HCT116 (cell line): ENCODE data around the gene PSMD10. TPM values are rescaled to one million over a fixed set of nuclear protein-coding genes. Genes with fewer than 3 reads are reported as not detected.

ENCODE experiments used
- ATAC-seq: fragments of 200-7000 bp; cut with Tn5 transposase; 2 replicates; pipeline ENCODE4 v1.9.1; 2020; ENCODE audit warnings: mild to moderate bottlenecking, moderate library complexity
- BruUV-seq: library from RNA; stranded (reverse); fragments of 400-500 nt; replicated peaks from 2 replicates; lab custom pipeline; 2021; lab: Mats Ljungman, UMichigan
- CTCF ChIA-PET: fragments of 300-600 bp; sonication (Branson Sonifier 250); formaldehyde crosslinking; loops from one replicate; lab custom pipeline; 2021; ENCODE audit warnings: antibody characterized with exemption; lab: Charles Lee
- POLR2A ChIA-PET: fragments of 300-600, 350-600 bp; sonication (Branson Sonifier 250); formaldehyde crosslinking; loops from one replicate; lab custom pipeline; 2021; ENCODE audit warnings: antibody characterized with exemption; lab: Charles Lee
- RAD21 ChIA-PET, 2 experiments: fragments of 300-600 bp; sonication (Branson Sonifier 250); formaldehyde crosslinking; loops; one replicate each; lab custom pipeline; 2023; ENCODE audit warnings: low total read pairs in 2 of 2; ENCODE audit not compliant: uncharacterized antibody in 2 of 2, unreplicated experiment in 2 of 2, low non-redundant PET in 1 of 2; lab: Charles Lee
- DNase-seq: peaks from one replicate; pipeline ENCODE4 v3.0.0-alpha.2; 2010; ENCODE audit warnings: low read depth, low spot score
- H2AFZ ChIP-seq: fragments of 200-600 bp; shearing (Covaris generic), sonication (generic); 2 replicates; pipeline ENCODE4 v1.6.1; 2017; ENCODE audit warnings: low read depth, mixed run types, mixed read lengths, antibody characterized with exemption, low read length; ENCODE audit not compliant: poor library complexity, severe bottlenecking
- H3K27ac ChIP-seq: 2 replicates; pipeline ENCODE4 v1.5.1; 2012; ENCODE audit warnings: low read depth, low read length
- H3K27me3 ChIP-seq: fragments of 200-600 bp; sonication (generic); 2 replicates; pipeline ENCODE4 v1.6.1; 2016; ENCODE audit warnings: mixed run types, low read length, mixed read lengths; ENCODE audit not compliant: insufficient read depth
- H3K36me3 ChIP-seq, 2 experiments: fragments of 200-500 bp in 1 of 2; fragments of 200-600 bp in 1 of 2; sonication (Bioruptor generic) in 1 of 2; sonication (generic) in 1 of 2; 2 replicates each; pipeline versions ENCODE4 v1.5.1 to v1.6.1; 2014 to 2016; ENCODE audit warnings: low read length in 2 of 2, inconsistent platforms in 1 of 2, mixed read lengths in 1 of 2, mixed run types in 1 of 2; ENCODE audit not compliant: insufficient read depth in 2 of 2, control insufficient read depth in 1 of 2
- H3K4me1 ChIP-seq, 2 experiments: fragments of 200-600 bp in 1 of 2; sonication (generic) in 1 of 2; 2 replicates each; pipeline versions ENCODE4 v1.5.1 to v1.6.1; 2012 to 2017; ENCODE audit warnings: low read length in 2 of 2, inconsistent platforms in 1 of 2, mild to moderate bottlenecking in 1 of 2, mixed read lengths in 1 of 2, mixed run types in 1 of 2, moderate library complexity in 1 of 2; ENCODE audit not compliant: insufficient read depth in 2 of 2, control insufficient read depth in 1 of 2
- H3K4me2 ChIP-seq: fragments of 200-600 bp; sonication (generic); 2 replicates; pipeline ENCODE4 v1.6.1; 2017; ENCODE audit warnings: mixed run types, low read length, mixed read lengths
- H3K4me3 ChIP-seq, 2 experiments: fragments of 200-600 bp in 1 of 2; sonication (generic) in 1 of 2; replicated peaks in 1 of 2; 2 replicates each; pipeline ENCODE4 v1.5.1; 2011 to 2016; ENCODE audit warnings: low read length in 2 of 2, control low read depth in 1 of 2, low read depth in 1 of 2, mild to moderate bottlenecking in 1 of 2, mixed read lengths in 1 of 2, mixed run types in 1 of 2
- H3K79me2 ChIP-seq: fragments of 200-600 bp; sonication (generic); 2 replicates; pipeline ENCODE4 v1.6.1; 2017; ENCODE audit warnings: mild to moderate bottlenecking, mixed run types, low read length, moderate library complexity, mixed read lengths; ENCODE audit not compliant: insufficient read depth
- H3K9ac ChIP-seq: fragments of 200-600 bp; sonication (generic); 2 replicates; pipeline ENCODE4 v1.6.1; 2016; ENCODE audit warnings: low read length, mixed read lengths
- H3K9me2 ChIP-seq: fragments of 200-600 bp; sonication (generic), shearing (Covaris generic); 2 replicates; pipeline ENCODE4 v1.6.1; 2017; ENCODE audit warnings: mixed run types, mild to moderate bottlenecking, moderate library complexity; ENCODE audit not compliant: insufficient read depth
- H3K9me3 ChIP-seq, 2 experiments: fragments of 200-500 bp in 1 of 2; fragments of 200-600 bp in 1 of 2; sonication (Bioruptor generic) in 1 of 2; sonication (generic) in 1 of 2; 2 replicates each; pipeline ENCODE4 v1.6.1; 2014 to 2017; ENCODE audit warnings: low read length in 2 of 2, mixed read lengths in 2 of 2, inconsistent platforms in 1 of 2, low read depth in 1 of 2, mild to moderate bottlenecking in 1 of 2, mixed run types in 1 of 2, moderate library complexity in 1 of 2; ENCODE audit not compliant: control insufficient read depth in 1 of 2, insufficient read depth in 1 of 2
- H4K20me1 ChIP-seq: fragments of 200-600 bp; sonication (generic), shearing (Covaris generic); 2 replicates; pipeline ENCODE4 v1.6.1; 2017; ENCODE audit warnings: mixed run types, mild to moderate bottlenecking, moderate library complexity; ENCODE audit not compliant: insufficient read depth
- EGR1 ChIP-seq: IDR thresholded peaks from 2 replicates; pipeline ENCODE4 v1.6.1; 2012; ENCODE audit warnings: low read depth
- ELF1 ChIP-seq: IDR thresholded peaks from 2 replicates; pipeline ENCODE4 v1.6.1; 2012; ENCODE audit warnings: low read depth, borderline replicate concordance
- EZH2 ChIP-seq: fragments of 200-600 bp; sonication (generic); IDR thresholded peaks from 2 replicates; pipeline ENCODE4 v1.6.1; 2017; ENCODE audit warnings: antibody characterized with exemption, mixed run types
- EZH2phosphoT487 ChIP-seq: fragments of 200-600 bp; IDR thresholded peaks from 2 replicates; pipeline ENCODE4 v1.6.1; 2018; ENCODE audit warnings: antibody characterized with exemption, borderline replicate concordance
- JUND ChIP-seq: IDR thresholded peaks from 2 replicates; pipeline ENCODE4 v1.6.1; 2012
- POLR2AphosphoS5 ChIP-seq: IDR thresholded peaks from 2 replicates; pipeline ENCODE4 v1.6.1; 2011; ENCODE audit warnings: mild to moderate bottlenecking, low read depth, low read length, moderate library complexity
- REST ChIP-seq: IDR thresholded peaks from 2 replicates; pipeline ENCODE4 v1.6.1; 2012; ENCODE audit warnings: low read depth
- SP1 ChIP-seq: IDR thresholded peaks from 2 replicates; pipeline ENCODE4 v1.6.1; 2012; ENCODE audit warnings: low read depth
- SRF ChIP-seq: IDR thresholded peaks from 2 replicates; pipeline ENCODE4 v1.6.1; 2012; ENCODE audit warnings: low read depth
- YY1 ChIP-seq: IDR thresholded peaks from 2 replicates; pipeline ENCODE4 v1.6.1; 2011; ENCODE audit warnings: low read length, low read depth, moderate library complexity, mild to moderate bottlenecking; ENCODE audit not compliant: insufficient replicate concordance; ENCODE audit errors: extremely low read depth
- ZFX ChIP-seq: fragments of 450-650 bp; IDR thresholded peaks from 2 replicates; pipeline ENCODE4 v1.6.1; 2017
- ZNF274 ChIP-seq: fragments of 200-500 bp; sonication (Bioruptor generic); IDR thresholded peaks from 2 replicates; pipeline ENCODE4 v1.6.1; 2014; ENCODE audit warnings: mild to moderate bottlenecking, low read depth, low read length, inconsistent platforms
- intact Hi-C: fragments of 100-400 bp; cut with micrococcal nuclease; formaldehyde crosslinking; loops from 2 replicates; pipeline ENCODE4 v1.10.0; 2022
- total RNA-seq: library from RNA; stranded (reverse); gene quantifications from one replicate; pipeline ENCODE4 v1.2.1, GENCODE V29; 2021; ENCODE audit not compliant: unreplicated experiment
- TF ChIP-seq, protein P1 (sequence below), 3 experiments: fragments of 200-600 bp in 1 of 3; sonication (generic) in 1 of 3; IDR thresholded peaks in 2 of 3; conservative IDR thresholded peaks in 1 of 3; 2 replicates each; pipeline ENCODE4 v1.5.1; 2012 to 2017; ENCODE audit warnings: low read depth in 2 of 3, low read length in 2 of 3, antibody characterized with exemption in 1 of 3, borderline replicate concordance in 1 of 3, control low read depth in 1 of 3, mild to moderate bottlenecking in 1 of 3, mixed read lengths in 1 of 3, mixed run types in 1 of 3, moderate library complexity in 1 of 3; ENCODE audit not compliant: insufficient read depth in 1 of 3

Gene PSMD10
- total RNA-seq, 1 experiment from 2014 or later, result 55.5 TPM

DNA sequence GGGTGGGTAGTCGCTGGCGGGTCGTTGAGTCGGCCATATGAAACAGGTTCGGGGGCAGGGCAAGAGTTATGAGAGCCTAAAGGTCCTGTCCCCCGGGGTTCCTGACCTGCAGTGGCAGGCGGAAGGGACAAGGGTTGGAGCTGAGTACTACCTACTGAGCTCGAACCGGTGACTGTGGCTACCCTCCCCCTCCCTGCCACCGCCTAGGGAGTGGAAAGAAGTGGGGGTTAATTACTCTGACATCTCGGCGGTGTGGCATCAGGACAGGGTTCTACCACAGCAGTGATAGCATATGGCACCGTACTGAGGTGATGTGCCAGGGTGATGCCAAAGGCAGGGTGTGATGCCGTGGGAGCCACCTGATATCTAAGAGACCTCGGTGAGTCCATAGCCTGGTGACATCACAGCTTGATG is 543 bp upstream of the PSMD10 start:
- H3K27me3 ChIP-seq, result no peaks in the 10 kb centered on the region
- no peak overlapping the region for H2AFZ ChIP-seq
- H3K27ac ChIP-seq, result no peak overlapping the region
- no peaks in the 10 kb centered on the region for H3K9me3 ChIP-seq
- H3K9ac ChIP-seq, result peak overlapping the region; percentile 45
- H4K20me1 ChIP-seq, result no peaks in the 10 kb centered on the region
- peaks cover 0 to 3% of the 10 kb centered on the region in 2 experiments; a peak in 2 of 4 replicates for H3K36me3 ChIP-seq
- H3K4me2 ChIP-seq, result peak overlapping the region; percentile 81
- BruUV-seq, result TSS peak; percentile 79
- H3K4me3 ChIP-seq, result peak overlapping the region; percentile 67 to 85
- ChIA-PET CTCF (no interaction called here), RAD21 (no interaction called here), POLR2A (no interaction called here)
- H3K79me2 ChIP-seq, result peaks cover 24% of the 10 kb centered on the region
- intact Hi-C loops, result no loop called here
- ATAC-seq (peak; percentile 57), DNase-seq (peak; percentile 8)
- no peaks in the 10 kb centered on the region for H3K9me2 ChIP-seq
- H3K4me1 ChIP-seq, result peaks cover 0 to 2% of the 10 kb centered on the region in 2 experiments; a peak in 2 of 4 replicates
- TF ChIP-seq SP1 (no peak), SRF (no peak; the same call in 1 of the 2 replicates), POLR2AphosphoS5 (no peak), EGR1 (no peak), YY1 (no peak), EZH2phosphoT487 (no peak), ZFX (no peak), ELF1 (no peak), ZNF274 (no peak)
- TF ChIP-seq, all 23 proteins: peak for 0

GRCh38 chrX:108090491-108091263 is 665 bp downstream of the PSMD10 start:
- H3K79me2 ChIP-seq, result peaks cover 24% of the 10 kb centered on the region
- TF ChIP-seq SP1, result no peak
- TF ChIP-seq EZH2, result no peak
- TF ChIP-seq ZNF274, result no peak
- no peak for TF ChIP-seq JUND
- no peak for TF ChIP-seq REST
- no peak for TF ChIP-seq EZH2phosphoT487
- TF ChIP-seq, protein P1, sequence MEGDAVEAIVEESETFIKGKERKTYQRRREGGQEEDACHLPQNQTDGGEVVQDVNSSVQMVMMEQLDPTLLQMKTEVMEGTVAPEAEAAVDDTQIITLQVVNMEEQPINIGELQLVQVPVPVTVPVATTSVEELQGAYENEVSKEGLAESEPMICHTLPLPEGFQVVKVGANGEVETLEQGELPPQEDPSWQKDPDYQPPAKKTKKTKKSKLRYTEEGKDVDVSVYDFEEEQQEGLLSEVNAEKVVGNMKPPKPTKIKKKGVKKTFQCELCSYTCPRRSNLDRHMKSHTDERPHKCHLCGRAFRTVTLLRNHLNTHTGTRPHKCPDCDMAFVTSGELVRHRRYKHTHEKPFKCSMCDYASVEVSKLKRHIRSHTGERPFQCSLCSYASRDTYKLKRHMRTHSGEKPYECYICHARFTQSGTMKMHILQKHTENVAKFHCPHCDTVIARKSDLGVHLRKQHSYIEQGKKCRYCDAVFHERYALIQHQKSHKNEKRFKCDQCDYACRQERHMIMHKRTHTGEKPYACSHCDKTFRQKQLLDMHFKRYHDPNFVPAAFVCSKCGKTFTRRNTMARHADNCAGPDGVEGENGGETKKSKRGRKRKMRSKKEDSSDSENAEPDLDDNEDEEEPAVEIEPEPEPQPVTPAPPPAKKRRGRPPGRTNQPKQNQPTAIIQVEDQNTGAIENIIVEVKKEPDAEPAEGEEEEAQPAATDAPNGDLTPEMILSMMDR (IDR thresholded peaks at IDR 0.05 in 2 of 3, conservative IDR thresholded peaks at IDR 0.05 in 1 of 3; ENCODE audit: borderline replicate concordance in 1 of 3, insufficient read depth in 1 of 3, low read depth in 2 of 3, low read length in 2 of 3), result no peak
- TF ChIP-seq ZFX, result no peak
- TF ChIP-seq YY1, result no peak
- no peak for TF ChIP-seq POLR2AphosphoS5

More at GRCh38 chrX:108090491-108091263, 665 bp downstream of the PSMD10 start:
- H2AFZ ChIP-seq, result peak overlapping the region; percentile 35
- intact Hi-C loops, result no loop called here
- POLR2A ChIA-PET, result no interaction called here
- DNase-seq, result no peak
- no peaks in the 10 kb centered on the region for H3K9me3 ChIP-seq
- peaks cover 0 to 6% of the 10 kb centered on the region in 2 experiments; a peak in 2 of 4 replicates for H3K36me3 ChIP-seq
- H3K9me2 ChIP-seq, result no peaks in the 10 kb centered on the region
- peak overlapping the region; percentile 54 for H3K27ac ChIP-seq
- peak overlapping the region; percentile 85 for H3K9ac ChIP-seq
- TSS peak; percentile 69 for BruUV-seq
- H3K4me1 ChIP-seq, result peaks cover 0 to 2% of the 10 kb centered on the region in 2 experiments; a peak in 2 of 4 replicates
- no peaks in the 10 kb centered on the region for H4K20me1 ChIP-seq
- H3K27me3 ChIP-seq, result no peaks in the 10 kb centered on the region
- RAD21 ChIA-PET, result no interaction called here
- no peak for ATAC-seq
- CTCF ChIA-PET, result interaction anchor here (0.7 kb wide), 1 partner anchor 213 kb away, joined by 3 read pairs; no protein-coding TSS in a partner anchor
- peak overlapping the region; percentile 67 to 85 for H3K4me3 ChIP-seq
- peak overlapping the region; percentile 81 for H3K4me2 ChIP-seq
